Endodermal cell (in vitro differentiated cells): ENCODE measurements around the gene FBXO30. TPM values are rescaled to one million over a fixed set of nuclear protein-coding genes. Genes with fewer than 3 reads are reported as not detected.

Experiments used
- DNase-seq: peaks from one replicate; pipeline ENCODE4 v3.0.0-alpha.2; 2017
- H3K27ac ChIP-seq: 2 replicates; pipeline ENCODE4 v1.5.1; 2013; ENCODE audit warnings: mild to moderate bottlenecking, low read depth, low read length, moderate library complexity
- H3K27me3 ChIP-seq: 2 replicates; pipeline ENCODE4 v1.6.1; 2013; ENCODE audit warnings: mild to moderate bottlenecking, low read length, moderate library complexity; ENCODE audit not compliant: insufficient read depth, control insufficient read depth, poor library complexity, severe bottlenecking
- H3K36me3 ChIP-seq: 2 replicates; pipeline ENCODE4 v1.7.0; 2013; ENCODE audit warnings: mild to moderate bottlenecking, low read length, moderate library complexity; ENCODE audit not compliant: control insufficient read depth, insufficient read depth
- H3K4me1 ChIP-seq: one replicate; pipeline ENCODE4 v1.7.0; 2013; ENCODE audit warnings: low read length; ENCODE audit not compliant: control insufficient read depth, insufficient read depth
- H3K4me3 ChIP-seq: 2 replicates; pipeline ENCODE4 v1.5.1; 2013; ENCODE audit warnings: mild to moderate bottlenecking, low read length, moderate library complexity
- H3K9ac ChIP-seq: 2 replicates; pipeline ENCODE4 v1.6.1; 2013; ENCODE audit warnings: mild to moderate bottlenecking, low read length, moderate library complexity; ENCODE audit not compliant: poor library complexity, severe bottlenecking; ENCODE audit errors: extremely low read depth
- H3K9me3 ChIP-seq: 2 replicates; pipeline ENCODE4 v1.6.1; 2013; ENCODE audit warnings: mild to moderate bottlenecking, low read length, moderate library complexity; ENCODE audit not compliant: control insufficient read depth
- H3K27ac Mint-ChIP-seq: 2 replicates; pipeline ENCODE4 v1.8.0; 2020; ENCODE audit warnings: mixed read lengths
- H3K27me3 Mint-ChIP-seq: 2 replicates; pipeline ENCODE4 v1.8.0; 2021; ENCODE audit warnings: mild to moderate bottlenecking, mixed read lengths; ENCODE audit not compliant: insufficient read depth
- H3K36me3 Mint-ChIP-seq: 2 replicates; pipeline ENCODE4 v1.8.0; 2020; ENCODE audit warnings: low read depth, mixed read lengths
- H3K4me1 Mint-ChIP-seq: 2 replicates; pipeline ENCODE4 v1.8.0; 2020; ENCODE audit warnings: mixed read lengths
- H3K4me3 Mint-ChIP-seq: 2 replicates; pipeline ENCODE4 v1.8.0; 2020; ENCODE audit warnings: mild to moderate bottlenecking, moderate library complexity, mixed read lengths
- H3K9me3 Mint-ChIP-seq: 2 replicates; pipeline ENCODE4 v1.8.0; 2020; ENCODE audit warnings: mild to moderate bottlenecking, mixed read lengths
- WGBS, 2 experiments: methylation state at CpG; one replicate each; pipeline versions ENCODE4 v1.1.5 to v1.1.7; 2013; ENCODE audit warnings: missing lambda C conversion rate in 2 of 2, mixed read lengths in 1 of 2; ENCODE audit not compliant: insufficient coverage in 1 of 2, insufficient read length in 1 of 2; 5-methylcytosine and 5-hydroxymethylcytosine counted together
- total RNA-seq, 2 donors: library from RNA; stranded (reverse); fragmentation: NEBNext Ultra II Directional in 1 of 2; extraction: Animal tissue kit (Norgen Biotek cat#: 25700) in 1 of 2; gene quantifications; 2 replicates in 1 of 2; 3 replicates in 1 of 2; pipeline ENCODE4 v1.2.1, GENCODE V29; 2021
- TF ChIP-seq, protein P1 (sequence below): fragments of 200-600 bp; sonication (generic); conservative IDR thresholded peaks from 2 replicates; pipeline ENCODE4 v1.5.0; 2021; ENCODE audit warnings: antibody characterized with exemption, mild to moderate bottlenecking

The FBXO30 gene
- total RNA-seq, 2 donors from 2014 or later = 17.8 to 17.9 TPM

DNA sequence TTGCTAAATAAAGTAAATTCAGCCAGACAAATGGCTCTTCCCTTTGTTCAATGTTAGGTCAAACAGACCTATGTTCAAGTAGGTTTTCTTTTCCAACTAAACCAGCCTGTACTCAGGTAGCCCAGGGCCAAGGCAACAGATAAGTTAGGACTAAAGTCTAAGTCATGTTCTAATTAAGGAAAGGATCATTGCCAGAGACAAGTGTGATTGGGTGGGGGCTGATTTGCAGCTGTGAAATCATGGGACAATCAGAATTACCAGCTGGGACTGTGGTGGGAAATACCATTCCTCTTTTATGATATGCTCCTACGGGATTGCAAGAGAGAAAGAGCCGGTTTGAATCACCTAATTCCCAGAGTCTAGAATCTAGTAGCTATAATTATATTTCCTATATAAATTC lies 4.2 kb upstream of the FBXO30 start:
- Mint-ChIP-seq H3K4me3 (no peak overlapping the region), H3K9me3 (no peaks in the 10 kb centered on the region), H3K36me3 (no peaks in the 10 kb centered on the region), H3K27me3 (no peaks in the 10 kb centered on the region), H3K4me1 (peaks cover 14% of the 10 kb centered on the region), H3K27ac (no peak overlapping the region)
- WGBS, 2 experiments = 0% methylated on average over 1 of the region's 2 CpGs; no CpG with 5 or more reads in 1 of the 2 experiments
- Histone ChIP-seq H3K27me3 (no peaks in the 10 kb centered on the region), H3K36me3 (no peaks in the 10 kb centered on the region), H3K4me1 (no peaks in the 10 kb centered on the region), H3K9ac (no peak overlapping the region), H3K27ac (no peak overlapping the region), H3K4me3 (no peak overlapping the region), H3K9me3 (no peaks in the 10 kb centered on the region)
- no peak for DNase-seq
- TF ChIP-seq, protein P1, sequence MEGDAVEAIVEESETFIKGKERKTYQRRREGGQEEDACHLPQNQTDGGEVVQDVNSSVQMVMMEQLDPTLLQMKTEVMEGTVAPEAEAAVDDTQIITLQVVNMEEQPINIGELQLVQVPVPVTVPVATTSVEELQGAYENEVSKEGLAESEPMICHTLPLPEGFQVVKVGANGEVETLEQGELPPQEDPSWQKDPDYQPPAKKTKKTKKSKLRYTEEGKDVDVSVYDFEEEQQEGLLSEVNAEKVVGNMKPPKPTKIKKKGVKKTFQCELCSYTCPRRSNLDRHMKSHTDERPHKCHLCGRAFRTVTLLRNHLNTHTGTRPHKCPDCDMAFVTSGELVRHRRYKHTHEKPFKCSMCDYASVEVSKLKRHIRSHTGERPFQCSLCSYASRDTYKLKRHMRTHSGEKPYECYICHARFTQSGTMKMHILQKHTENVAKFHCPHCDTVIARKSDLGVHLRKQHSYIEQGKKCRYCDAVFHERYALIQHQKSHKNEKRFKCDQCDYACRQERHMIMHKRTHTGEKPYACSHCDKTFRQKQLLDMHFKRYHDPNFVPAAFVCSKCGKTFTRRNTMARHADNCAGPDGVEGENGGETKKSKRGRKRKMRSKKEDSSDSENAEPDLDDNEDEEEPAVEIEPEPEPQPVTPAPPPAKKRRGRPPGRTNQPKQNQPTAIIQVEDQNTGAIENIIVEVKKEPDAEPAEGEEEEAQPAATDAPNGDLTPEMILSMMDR = no peak

DNA sequence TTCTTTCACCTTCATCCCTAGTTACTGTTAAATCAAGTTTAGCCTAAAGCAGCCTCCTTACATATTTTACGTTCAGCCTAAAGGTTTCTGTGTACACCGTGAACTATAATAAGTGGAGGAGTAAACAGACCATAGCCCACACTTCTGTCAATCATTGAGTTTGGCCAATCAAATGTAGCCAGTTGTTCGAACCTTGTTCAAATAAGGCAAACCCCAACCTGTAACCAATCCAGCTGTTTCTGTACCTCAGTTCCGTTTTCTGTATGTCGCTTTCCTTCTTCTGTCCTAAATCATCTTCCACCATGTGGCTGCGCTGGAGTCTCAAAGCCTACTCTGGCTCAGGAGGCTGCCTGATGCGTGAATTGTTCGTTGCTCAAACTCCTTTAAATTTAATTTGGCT lies 1.8 kb upstream of the FBXO30 start:
- no peaks in the 10 kb centered on the region for H3K27me3 ChIP-seq
- H3K4me1 ChIP-seq = peaks cover 6% of the 10 kb centered on the region
- H3K4me3 ChIP-seq = peak overlapping the region; percentile 92
- peak overlapping the region; percentile 71 for H3K4me3 Mint-ChIP-seq
- no peak overlapping the region for H3K27ac ChIP-seq
- DNase-seq = no peak
- H3K9me3 ChIP-seq = no peaks in the 10 kb centered on the region
- TF ChIP-seq, protein P1 = no peak
- no peaks in the 10 kb centered on the region for H3K36me3 ChIP-seq
- no peaks in the 10 kb centered on the region for H3K27me3 Mint-ChIP-seq
- 93 to 96% methylated on average over 5 to 8 of the region's 8 CpGs for WGBS, 2 experiments
- no peak overlapping the region for H3K27ac Mint-ChIP-seq
- peaks cover 24% of the 10 kb centered on the region for H3K4me1 Mint-ChIP-seq
- no peaks in the 10 kb centered on the region for H3K36me3 Mint-ChIP-seq
- H3K9ac ChIP-seq = no peak overlapping the region
- H3K9me3 Mint-ChIP-seq = no peaks in the 10 kb centered on the region

DNA sequence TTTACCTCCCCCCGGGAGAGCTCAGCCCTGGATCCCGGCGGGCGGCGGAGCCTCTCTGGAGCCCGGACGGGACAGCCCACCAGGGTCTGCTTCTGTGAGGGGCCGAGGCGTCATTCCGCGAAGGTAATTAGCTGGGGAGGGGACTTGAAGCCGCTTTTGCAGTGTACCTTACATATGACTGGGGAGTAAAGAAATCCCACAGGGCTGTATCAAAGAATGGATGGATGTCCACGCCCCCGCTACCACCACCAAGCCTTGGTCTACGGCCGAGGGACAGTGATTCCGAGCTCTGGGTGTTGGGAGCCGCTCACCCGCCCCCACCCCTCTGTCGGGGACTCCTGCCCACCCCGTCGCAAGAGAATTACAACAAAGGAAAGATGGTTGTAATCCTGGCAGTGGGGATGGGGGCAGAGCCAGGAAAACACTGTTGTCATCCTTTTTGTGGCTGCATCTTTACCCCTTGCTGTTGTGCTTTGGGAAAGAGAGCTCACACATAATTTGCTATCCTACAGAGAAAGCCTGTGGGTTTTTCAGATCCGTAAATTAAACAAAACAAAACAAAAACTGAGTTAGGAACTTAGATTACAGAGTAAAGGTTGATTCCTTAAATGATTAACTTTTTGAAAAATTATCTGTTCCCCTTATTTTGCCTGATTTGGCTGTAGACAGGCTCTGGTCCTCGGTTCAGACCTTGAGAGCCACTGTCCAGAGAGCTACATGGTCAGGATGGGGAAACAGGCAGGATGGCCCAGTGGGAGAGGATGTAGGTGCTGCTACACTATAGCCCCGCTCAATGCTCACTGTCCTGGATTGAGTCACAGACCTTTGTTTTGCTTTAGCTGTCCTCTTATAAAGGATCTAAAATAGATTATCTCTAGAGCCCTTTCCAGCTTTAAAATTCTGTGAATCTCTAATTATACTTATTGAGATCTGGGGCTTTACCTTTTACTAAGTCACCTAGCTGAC lies 997 bp upstream of the FBXO30 start:
- no peaks in the 10 kb centered on the region for H3K36me3 Mint-ChIP-seq
- Histone ChIP-seq H3K9me3 (no peaks in the 10 kb centered on the region), H3K27ac (peak overlapping the region; percentile 92), H3K9ac (peak overlapping the region; percentile 88), H3K4me1 (peaks cover 8% of the 10 kb centered on the region), H3K4me3 (peak overlapping the region; percentile 92), H3K36me3 (no peaks in the 10 kb centered on the region), H3K27me3 (no peaks in the 10 kb centered on the region)
- WGBS, 2 experiments = 0 to 11% methylated on average over 10 to 25 of the region's 25 CpGs
- H3K4me1 Mint-ChIP-seq = peaks cover 30% of the 10 kb centered on the region
- TF ChIP-seq, protein P1 = no peak
- H3K4me3 Mint-ChIP-seq = peak overlapping the region; percentile 71
- H3K9me3 Mint-ChIP-seq = no peaks in the 10 kb centered on the region
- H3K27ac Mint-ChIP-seq = peak overlapping the region; percentile 96
- peak; percentile 51 for DNase-seq
- H3K27me3 Mint-ChIP-seq = no peaks in the 10 kb centered on the region
